ENCODE results near the gene CHRNA9.

Gene CHRNA9

GRCh38 chr4:40403081-40403480 is 67.9 kb downstream of the CHRNA9 start:
- no peak for TF ChIP-seq FOXM1 (IDR thresholded peaks at IDR 0.05; ENCODE audit: borderline replicate concordance, low read depth)

Data from Ishikawa (cell line).